HCT116 (cell line): ENCODE data around the gene CTNND2. TPM values are rescaled to one million over a fixed set of nuclear protein-coding genes. Genes with fewer than 3 reads are reported as not detected.

Experiments used
- ATAC-seq: fragments of 200-7000 bp; cut with Tn5 transposase; 2 replicates; pipeline ENCODE4 v1.9.1; 2020; ENCODE audit warnings: mild to moderate bottlenecking, moderate library complexity
- BruUV-seq: library from RNA; stranded (reverse); fragments of 400-500 nt; replicated peaks from 2 replicates; lab custom pipeline; 2021; lab: Mats Ljungman, UMichigan
- CTCF ChIA-PET: fragments of 300-600 bp; sonication (Branson Sonifier 250); formaldehyde crosslinking; loops from one replicate; lab custom pipeline; 2021; ENCODE audit warnings: antibody characterized with exemption; lab: Charles Lee
- POLR2A ChIA-PET: fragments of 300-600, 350-600 bp; sonication (Branson Sonifier 250); formaldehyde crosslinking; loops from one replicate; lab custom pipeline; 2021; ENCODE audit warnings: antibody characterized with exemption; lab: Charles Lee
- RAD21 ChIA-PET, 2 experiments: fragments of 300-600 bp; sonication (Branson Sonifier 250); formaldehyde crosslinking; loops; one replicate each; lab custom pipeline; 2023; ENCODE audit warnings: low total read pairs in 2 of 2; ENCODE audit not compliant: uncharacterized antibody in 2 of 2, unreplicated experiment in 2 of 2, low non-redundant PET in 1 of 2; lab: Charles Lee
- DNase-seq: peaks from one replicate; pipeline ENCODE4 v3.0.0-alpha.2; 2010; ENCODE audit warnings: low read depth, low spot score
- H2AFZ ChIP-seq: fragments of 200-600 bp; shearing (Covaris generic), sonication (generic); 2 replicates; pipeline ENCODE4 v1.6.1; 2017; ENCODE audit warnings: low read depth, mixed run types, mixed read lengths, antibody characterized with exemption, low read length; ENCODE audit not compliant: poor library complexity, severe bottlenecking
- H3K27ac ChIP-seq: 2 replicates; pipeline ENCODE4 v1.5.1; 2012; ENCODE audit warnings: low read depth, low read length
- H3K27me3 ChIP-seq: fragments of 200-600 bp; sonication (generic); 2 replicates; pipeline ENCODE4 v1.6.1; 2016; ENCODE audit warnings: mixed run types, low read length, mixed read lengths; ENCODE audit not compliant: insufficient read depth
- H3K36me3 ChIP-seq, 2 experiments: fragments of 200-500 bp in 1 of 2; fragments of 200-600 bp in 1 of 2; sonication (Bioruptor generic) in 1 of 2; sonication (generic) in 1 of 2; 2 replicates each; pipeline versions ENCODE4 v1.5.1 to v1.6.1; 2014 to 2016; ENCODE audit warnings: low read length in 2 of 2, inconsistent platforms in 1 of 2, mixed read lengths in 1 of 2, mixed run types in 1 of 2; ENCODE audit not compliant: insufficient read depth in 2 of 2, control insufficient read depth in 1 of 2
- H3K4me1 ChIP-seq, 2 experiments: fragments of 200-600 bp in 1 of 2; sonication (generic) in 1 of 2; 2 replicates each; pipeline versions ENCODE4 v1.5.1 to v1.6.1; 2012 to 2017; ENCODE audit warnings: low read length in 2 of 2, inconsistent platforms in 1 of 2, mild to moderate bottlenecking in 1 of 2, mixed read lengths in 1 of 2, mixed run types in 1 of 2, moderate library complexity in 1 of 2; ENCODE audit not compliant: insufficient read depth in 2 of 2, control insufficient read depth in 1 of 2
- H3K4me2 ChIP-seq: fragments of 200-600 bp; sonication (generic); 2 replicates; pipeline ENCODE4 v1.6.1; 2017; ENCODE audit warnings: mixed run types, low read length, mixed read lengths
- H3K4me3 ChIP-seq, 2 experiments: fragments of 200-600 bp in 1 of 2; sonication (generic) in 1 of 2; replicated peaks in 1 of 2; 2 replicates each; pipeline ENCODE4 v1.5.1; 2011 to 2016; ENCODE audit warnings: low read length in 2 of 2, control low read depth in 1 of 2, low read depth in 1 of 2, mild to moderate bottlenecking in 1 of 2, mixed read lengths in 1 of 2, mixed run types in 1 of 2
- H3K79me2 ChIP-seq: fragments of 200-600 bp; sonication (generic); 2 replicates; pipeline ENCODE4 v1.6.1; 2017; ENCODE audit warnings: mild to moderate bottlenecking, mixed run types, low read length, moderate library complexity, mixed read lengths; ENCODE audit not compliant: insufficient read depth
- H3K9ac ChIP-seq: fragments of 200-600 bp; sonication (generic); 2 replicates; pipeline ENCODE4 v1.6.1; 2016; ENCODE audit warnings: low read length, mixed read lengths
- H3K9me2 ChIP-seq: fragments of 200-600 bp; sonication (generic), shearing (Covaris generic); 2 replicates; pipeline ENCODE4 v1.6.1; 2017; ENCODE audit warnings: mixed run types, mild to moderate bottlenecking, moderate library complexity; ENCODE audit not compliant: insufficient read depth
- H3K9me3 ChIP-seq, 2 experiments: fragments of 200-500 bp in 1 of 2; fragments of 200-600 bp in 1 of 2; sonication (Bioruptor generic) in 1 of 2; sonication (generic) in 1 of 2; 2 replicates each; pipeline ENCODE4 v1.6.1; 2014 to 2017; ENCODE audit warnings: low read length in 2 of 2, mixed read lengths in 2 of 2, inconsistent platforms in 1 of 2, low read depth in 1 of 2, mild to moderate bottlenecking in 1 of 2, mixed run types in 1 of 2, moderate library complexity in 1 of 2; ENCODE audit not compliant: control insufficient read depth in 1 of 2, insufficient read depth in 1 of 2
- H4K20me1 ChIP-seq: fragments of 200-600 bp; sonication (generic), shearing (Covaris generic); 2 replicates; pipeline ENCODE4 v1.6.1; 2017; ENCODE audit warnings: mixed run types, mild to moderate bottlenecking, moderate library complexity; ENCODE audit not compliant: insufficient read depth
- CEBPB ChIP-seq: IDR thresholded peaks from 2 replicates; pipeline ENCODE4 v1.6.1; 2012; ENCODE audit warnings: low read depth
- EGR1 ChIP-seq: IDR thresholded peaks from 2 replicates; pipeline ENCODE4 v1.6.1; 2012; ENCODE audit warnings: low read depth
- ELF1 ChIP-seq: IDR thresholded peaks from 2 replicates; pipeline ENCODE4 v1.6.1; 2012; ENCODE audit warnings: low read depth, borderline replicate concordance
- FOSL1 ChIP-seq: IDR thresholded peaks from 2 replicates; pipeline ENCODE4 v1.6.1; 2012; ENCODE audit warnings: low read depth
- JUND ChIP-seq: IDR thresholded peaks from 2 replicates; pipeline ENCODE4 v1.6.1; 2012
- MAX ChIP-seq: IDR thresholded peaks from 2 replicates; pipeline ENCODE4 v1.6.1; 2012
- POLR2AphosphoS5 ChIP-seq: IDR thresholded peaks from 2 replicates; pipeline ENCODE4 v1.6.1; 2011; ENCODE audit warnings: mild to moderate bottlenecking, low read depth, low read length, moderate library complexity
- SIN3A ChIP-seq: IDR thresholded peaks from 2 replicates; pipeline ENCODE4 v1.6.1; 2012; ENCODE audit warnings: low read depth
- SP1 ChIP-seq: IDR thresholded peaks from 2 replicates; pipeline ENCODE4 v1.6.1; 2012; ENCODE audit warnings: low read depth
- SRF ChIP-seq: IDR thresholded peaks from 2 replicates; pipeline ENCODE4 v1.6.1; 2012; ENCODE audit warnings: low read depth
- TCF7L2 ChIP-seq: IDR thresholded peaks from 2 replicates; pipeline ENCODE4 v1.7.0; 2011; ENCODE audit warnings: borderline replicate concordance, inconsistent platforms; ENCODE audit not compliant: insufficient read depth, insufficient read length; ENCODE audit errors: extremely low read depth
- YY1 ChIP-seq: IDR thresholded peaks from 2 replicates; pipeline ENCODE4 v1.6.1; 2011; ENCODE audit warnings: low read length, low read depth, moderate library complexity, mild to moderate bottlenecking; ENCODE audit not compliant: insufficient replicate concordance; ENCODE audit errors: extremely low read depth
- ZFX ChIP-seq: fragments of 450-650 bp; IDR thresholded peaks from 2 replicates; pipeline ENCODE4 v1.6.1; 2017
- intact Hi-C: fragments of 100-400 bp; cut with micrococcal nuclease; formaldehyde crosslinking; loops from 2 replicates; pipeline ENCODE4 v1.10.0; 2022
- total RNA-seq: library from RNA; stranded (reverse); gene quantifications from one replicate; pipeline ENCODE4 v1.2.1, GENCODE V29; 2021; ENCODE audit not compliant: unreplicated experiment
- TF ChIP-seq, protein P1 (sequence below), 3 experiments: fragments of 200-600 bp in 1 of 3; sonication (generic) in 1 of 3; IDR thresholded peaks in 2 of 3; conservative IDR thresholded peaks in 1 of 3; 2 replicates each; pipeline ENCODE4 v1.5.1; 2012 to 2017; ENCODE audit warnings: low read depth in 2 of 3, low read length in 2 of 3, antibody characterized with exemption in 1 of 3, borderline replicate concordance in 1 of 3, control low read depth in 1 of 3, mild to moderate bottlenecking in 1 of 3, mixed read lengths in 1 of 3, mixed run types in 1 of 3, moderate library complexity in 1 of 3; ENCODE audit not compliant: insufficient read depth in 1 of 3
- TF ChIP-seq, protein P2 (sequence below): IDR thresholded peaks from 2 replicates; pipeline ENCODE4 v1.6.1; 2012; ENCODE audit warnings: low read depth
- TF ChIP-seq, protein P3 (sequence below): IDR thresholded peaks from 2 replicates; pipeline ENCODE4 v1.6.1; 2012

The CTNND2 gene
- total RNA-seq, 1 experiment from 2014 or later: not detected

DNA sequence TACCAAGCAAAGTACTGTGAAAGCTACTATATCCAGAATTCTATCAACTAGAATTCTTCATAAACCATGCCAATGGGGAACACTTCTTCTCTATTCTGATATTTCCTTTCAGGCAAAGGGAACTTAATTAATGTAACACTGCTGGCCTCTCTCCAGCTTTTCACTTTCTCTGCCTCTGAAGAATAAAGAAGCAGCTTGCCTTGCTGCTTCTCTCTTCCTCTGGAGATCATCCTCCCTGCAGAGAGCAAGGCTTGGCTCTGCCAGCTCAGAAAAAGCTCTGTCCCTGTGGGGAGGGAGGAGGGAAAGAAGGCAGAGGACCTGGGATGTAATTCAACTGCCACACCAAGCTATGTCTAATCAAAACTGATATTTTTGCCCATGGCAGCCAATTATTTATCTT lies 6.5 kb downstream of the CTNND2 start (continued):
- TF ChIP-seq, protein P1, sequence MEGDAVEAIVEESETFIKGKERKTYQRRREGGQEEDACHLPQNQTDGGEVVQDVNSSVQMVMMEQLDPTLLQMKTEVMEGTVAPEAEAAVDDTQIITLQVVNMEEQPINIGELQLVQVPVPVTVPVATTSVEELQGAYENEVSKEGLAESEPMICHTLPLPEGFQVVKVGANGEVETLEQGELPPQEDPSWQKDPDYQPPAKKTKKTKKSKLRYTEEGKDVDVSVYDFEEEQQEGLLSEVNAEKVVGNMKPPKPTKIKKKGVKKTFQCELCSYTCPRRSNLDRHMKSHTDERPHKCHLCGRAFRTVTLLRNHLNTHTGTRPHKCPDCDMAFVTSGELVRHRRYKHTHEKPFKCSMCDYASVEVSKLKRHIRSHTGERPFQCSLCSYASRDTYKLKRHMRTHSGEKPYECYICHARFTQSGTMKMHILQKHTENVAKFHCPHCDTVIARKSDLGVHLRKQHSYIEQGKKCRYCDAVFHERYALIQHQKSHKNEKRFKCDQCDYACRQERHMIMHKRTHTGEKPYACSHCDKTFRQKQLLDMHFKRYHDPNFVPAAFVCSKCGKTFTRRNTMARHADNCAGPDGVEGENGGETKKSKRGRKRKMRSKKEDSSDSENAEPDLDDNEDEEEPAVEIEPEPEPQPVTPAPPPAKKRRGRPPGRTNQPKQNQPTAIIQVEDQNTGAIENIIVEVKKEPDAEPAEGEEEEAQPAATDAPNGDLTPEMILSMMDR (IDR thresholded peaks at IDR 0.05 in 2 of 3, conservative IDR thresholded peaks at IDR 0.05 in 1 of 3; ENCODE audit: borderline replicate concordance in 1 of 3, insufficient read depth in 1 of 3, low read depth in 2 of 3, low read length in 2 of 3): no peak
- no peak for TF ChIP-seq CEBPB
- TF ChIP-seq POLR2AphosphoS5: no peak
- no peak for TF ChIP-seq SP1
- TF ChIP-seq FOSL1: no peak
- no peak for TF ChIP-seq ZFX
- TF ChIP-seq SRF: no peak
- TF ChIP-seq ELF1: no peak

- ChIA-PET CTCF (no interaction called here), POLR2A (no interaction called here), RAD21 (no interaction called here)
- Histone ChIP-seq H4K20me1 (no peaks in the 10 kb centered on the region), H3K9me3 (peaks cover 15 to 23% of the 10 kb centered on the region in 2 experiments; a peak in 2 of 4 replicates), H3K79me2 (no peaks in the 10 kb centered on the region), H3K9ac (no peak overlapping the region), H3K4me3 (no peak overlapping the region), H3K9me2 (no peaks in the 10 kb centered on the region), H2AFZ (no peak overlapping the region), H3K27ac (no peak overlapping the region), H3K4me2 (no peak overlapping the region), H3K36me3 (no peaks in the 10 kb centered on the region), H3K4me1 (no peaks in the 10 kb centered on the region), H3K27me3 (no peaks in the 10 kb centered on the region)
- intact Hi-C loops: no loop called here
- BruUV-seq: no TSS peak
- ATAC-seq (no peak), DNase-seq (no peak)
- no peak for TF ChIP-seq JUND
- no peak for TF ChIP-seq FOSL1
- TF ChIP-seq EGR1: no peak
- TF ChIP-seq, protein P2, sequence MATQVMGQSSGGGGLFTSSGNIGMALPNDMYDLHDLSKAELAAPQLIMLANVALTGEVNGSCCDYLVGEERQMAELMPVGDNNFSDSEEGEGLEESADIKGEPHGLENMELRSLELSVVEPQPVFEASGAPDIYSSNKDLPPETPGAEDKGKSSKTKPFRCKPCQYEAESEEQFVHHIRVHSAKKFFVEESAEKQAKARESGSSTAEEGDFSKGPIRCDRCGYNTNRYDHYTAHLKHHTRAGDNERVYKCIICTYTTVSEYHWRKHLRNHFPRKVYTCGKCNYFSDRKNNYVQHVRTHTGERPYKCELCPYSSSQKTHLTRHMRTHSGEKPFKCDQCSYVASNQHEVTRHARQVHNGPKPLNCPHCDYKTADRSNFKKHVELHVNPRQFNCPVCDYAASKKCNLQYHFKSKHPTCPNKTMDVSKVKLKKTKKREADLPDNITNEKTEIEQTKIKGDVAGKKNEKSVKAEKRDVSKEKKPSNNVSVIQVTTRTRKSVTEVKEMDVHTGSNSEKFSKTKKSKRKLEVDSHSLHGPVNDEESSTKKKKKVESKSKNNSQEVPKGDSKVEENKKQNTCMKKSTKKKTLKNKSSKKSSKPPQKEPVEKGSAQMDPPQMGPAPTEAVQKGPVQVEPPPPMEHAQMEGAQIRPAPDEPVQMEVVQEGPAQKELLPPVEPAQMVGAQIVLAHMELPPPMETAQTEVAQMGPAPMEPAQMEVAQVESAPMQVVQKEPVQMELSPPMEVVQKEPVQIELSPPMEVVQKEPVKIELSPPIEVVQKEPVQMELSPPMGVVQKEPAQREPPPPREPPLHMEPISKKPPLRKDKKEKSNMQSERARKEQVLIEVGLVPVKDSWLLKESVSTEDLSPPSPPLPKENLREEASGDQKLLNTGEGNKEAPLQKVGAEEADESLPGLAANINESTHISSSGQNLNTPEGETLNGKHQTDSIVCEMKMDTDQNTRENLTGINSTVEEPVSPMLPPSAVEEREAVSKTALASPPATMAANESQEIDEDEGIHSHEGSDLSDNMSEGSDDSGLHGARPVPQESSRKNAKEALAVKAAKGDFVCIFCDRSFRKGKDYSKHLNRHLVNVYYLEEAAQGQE: no peak
- TF ChIP-seq, protein P3, sequence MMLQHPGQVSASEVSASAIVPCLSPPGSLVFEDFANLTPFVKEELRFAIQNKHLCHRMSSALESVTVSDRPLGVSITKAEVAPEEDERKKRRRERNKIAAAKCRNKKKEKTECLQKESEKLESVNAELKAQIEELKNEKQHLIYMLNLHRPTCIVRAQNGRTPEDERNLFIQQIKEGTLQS: no peak
- no peak for TF ChIP-seq YY1
- TF ChIP-seq, protein P1 (IDR thresholded peaks at IDR 0.05 in 2 of 3, conservative IDR thresholded peaks at IDR 0.05 in 1 of 3; ENCODE audit: borderline replicate concordance in 1 of 3, insufficient read depth in 1 of 3, low read depth in 2 of 3, low read length in 2 of 3): no peak
- TF ChIP-seq TCF7L2: no peak
- TF ChIP-seq MAX: no peak
- TF ChIP-seq SIN3A: no peak
Measured at GRCh38 chr5:11894992-11895391, 9.3 kb downstream of the CTNND2 start.
